Psoas muscle (tissue), 8 donors: ENCODE data around the gene RAD51B. TPM values are rescaled to one million over a fixed set of nuclear protein-coding genes. Genes with fewer than 3 reads are reported as not detected.
"Not testable (repeated sequence)": the region's sequence is repeated elsewhere in the genome, so short reads cannot be mapped to it uniquely, and the experiment has no call there.

Experiments
- ATAC-seq, 4 donors: fragments of 200-7000 bp; cut with Tn5 transposase; one replicate each; pipeline ENCODE4 v1.9.1; 2020; ENCODE audit warnings: moderate library complexity in 3 of 4, mild to moderate bottlenecking in 2 of 4
- DNase-seq, 2 donors: peaks; one replicate each; pipeline ENCODE4 v3.0.0-alpha.2; 2020
- H3K27ac ChIP-seq: fragments of 200-600 bp; one replicate; pipeline ENCODE4 v1.8.0; 2022
- H3K27me3 ChIP-seq, 3 donors: fragments of 200-600 bp in 1 of 3; one replicate each; pipeline versions ENCODE4 v1.6.1 to v1.8.0; 2013 to 2022; ENCODE audit warnings: low read length in 2 of 3, mild to moderate bottlenecking in 2 of 3, moderate library complexity in 1 of 3; ENCODE audit not compliant: insufficient read depth in 3 of 3
- H3K36me3 ChIP-seq, 2 donors: fragments of 200-600 bp in 1 of 2; one replicate each; pipeline versions ENCODE4 v1.6.1 to v1.8.0; 2013 to 2022; ENCODE audit warnings: low read depth in 1 of 2, mild to moderate bottlenecking in 1 of 2, moderate library complexity in 1 of 2; ENCODE audit not compliant: insufficient read depth in 1 of 2
- H3K4me1 ChIP-seq: fragments of 200-600 bp; one replicate; pipeline ENCODE4 v1.8.0; 2022
- H3K4me3 ChIP-seq: fragments of 200-600 bp; one replicate; pipeline ENCODE4 v1.8.0; 2022; ENCODE audit warnings: mild to moderate bottlenecking
- H3K9me3 ChIP-seq: fragments of 200-600 bp; one replicate; pipeline ENCODE4 v1.8.0; 2022
- WGBS, 3 donors: extraction: QIAGEN DNeasy Blood & Tissue Kit; methylation state at CpG; one replicate each; pipeline versions ENCODE4 v1.1.6 to v1.1.7; 2013; 5-methylcytosine and 5-hydroxymethylcytosine counted together
- intact Hi-C, 2 donors: fragments of 100-400 bp; cut with DNase I; formaldehyde crosslinking; loops; one replicate each; pipeline versions ENCODE4 v1.11.0 to v1.14.2; 2022
- polyA plus RNA-seq, 3 donors: library from polyadenylated mRNA; stranded (reverse); fragments of 200-250 nt; gene quantifications; one replicate each; pipeline ENCODE4 v1.2.3, GENCODE V29; 2013
- total RNA-seq, 4 donors: library from RNA; stranded (reverse); fragmentation: NEBNext Ultra II Directional in 2 of 4; extraction: Animal tissue kit (Norgen Biotek cat#: 25700) in 2 of 4; gene quantifications; one replicate each; pipeline versions ENCODE4 v1.2.1 to v1.2.4, GENCODE V29; 2021 to 2023
- TF ChIP-seq, protein P1 (sequence below): fragments of 200-600 bp; IDR thresholded peaks from one replicate; pipeline ENCODE4 v1.8.0; 2022; ENCODE audit warnings: antibody characterized with exemption
- donor health status: healthy with polysubstance abuse.
- donor health status: DM: no; HTN: no; CAD: no; lungs with moderate emphysema.
- donor health status: Bipolar disorder and iron deficiency.
- donor health status: healthy.
- donor health status: DM: yes; HTN: yes; CAD: no.
- donor health status: DM: no; HTN: no; CAD: no.
- donor health status: DM: no; HTN: no; CAD: no.
- donor health status: DM: yes; HTN: yes; CAD: no.

RAD51B gene
- total and polyA plus RNA-seq, 7 donors = 0.60 to 7.2 (median 2.2) TPM

DNA sequence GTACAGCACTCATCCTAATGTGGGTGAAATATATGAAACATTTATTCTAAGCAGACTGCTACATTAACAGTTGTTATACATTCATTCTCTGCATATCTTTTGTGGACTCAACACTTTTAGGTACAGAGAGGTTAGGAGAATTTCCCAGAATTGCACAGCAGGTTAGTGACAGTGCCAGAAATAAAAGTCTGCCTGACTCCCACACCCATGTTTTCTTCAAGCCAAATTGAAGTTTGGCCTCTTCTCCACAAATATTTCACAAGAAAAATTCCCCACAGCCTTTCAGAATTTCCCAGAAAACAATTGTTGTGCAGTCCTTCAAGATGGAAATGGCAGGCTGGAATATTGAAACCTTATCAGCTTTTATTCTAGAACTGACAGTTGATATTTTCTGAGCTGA, 464.8 kb downstream of the RAD51B start:
- ATAC-seq = peak in 1 of 4 donors; percentile 57
- no peak for DNase-seq
- H3K9me3 ChIP-seq = no peaks in the 10 kb centered on the region
- peak overlapping the region; percentile 36 for H3K27ac ChIP-seq
- TF ChIP-seq, protein P1, sequence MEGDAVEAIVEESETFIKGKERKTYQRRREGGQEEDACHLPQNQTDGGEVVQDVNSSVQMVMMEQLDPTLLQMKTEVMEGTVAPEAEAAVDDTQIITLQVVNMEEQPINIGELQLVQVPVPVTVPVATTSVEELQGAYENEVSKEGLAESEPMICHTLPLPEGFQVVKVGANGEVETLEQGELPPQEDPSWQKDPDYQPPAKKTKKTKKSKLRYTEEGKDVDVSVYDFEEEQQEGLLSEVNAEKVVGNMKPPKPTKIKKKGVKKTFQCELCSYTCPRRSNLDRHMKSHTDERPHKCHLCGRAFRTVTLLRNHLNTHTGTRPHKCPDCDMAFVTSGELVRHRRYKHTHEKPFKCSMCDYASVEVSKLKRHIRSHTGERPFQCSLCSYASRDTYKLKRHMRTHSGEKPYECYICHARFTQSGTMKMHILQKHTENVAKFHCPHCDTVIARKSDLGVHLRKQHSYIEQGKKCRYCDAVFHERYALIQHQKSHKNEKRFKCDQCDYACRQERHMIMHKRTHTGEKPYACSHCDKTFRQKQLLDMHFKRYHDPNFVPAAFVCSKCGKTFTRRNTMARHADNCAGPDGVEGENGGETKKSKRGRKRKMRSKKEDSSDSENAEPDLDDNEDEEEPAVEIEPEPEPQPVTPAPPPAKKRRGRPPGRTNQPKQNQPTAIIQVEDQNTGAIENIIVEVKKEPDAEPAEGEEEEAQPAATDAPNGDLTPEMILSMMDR = no peak
- no peaks in the 10 kb centered on the region for H3K27me3 ChIP-seq
- H3K4me1 ChIP-seq = peaks cover 5% of the 10 kb centered on the region
- no peaks in the 10 kb centered on the region for H3K36me3 ChIP-seq
- intact Hi-C loops = no loop called here
- H3K4me3 ChIP-seq = no peak overlapping the region

DNA sequence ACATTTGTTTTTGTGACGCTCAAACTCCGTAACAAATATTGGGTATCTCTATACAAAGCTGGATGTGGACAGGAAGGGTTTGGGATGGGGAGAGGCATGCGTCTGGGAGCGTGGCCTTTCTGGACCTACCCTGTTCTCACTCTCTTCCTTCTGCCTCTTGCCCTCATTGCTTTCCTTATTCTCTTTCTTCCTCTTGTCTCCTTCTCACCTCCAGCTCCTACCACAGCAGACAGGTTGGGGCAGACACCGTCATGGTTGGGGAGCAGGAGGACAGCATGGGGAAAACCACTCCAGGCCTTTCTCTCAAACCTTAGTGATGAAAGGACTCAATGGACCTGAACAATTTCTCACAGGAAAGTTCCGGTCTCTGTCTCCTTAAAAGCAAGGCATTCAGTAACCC, 465.3 kb downstream of the RAD51B start:
- no peaks in the 10 kb centered on the region for H3K36me3 ChIP-seq
- no peaks in the 10 kb centered on the region for H3K9me3 ChIP-seq
- H3K4me1 ChIP-seq = peaks cover under 1% of the 10 kb centered on the region
- H3K27ac ChIP-seq = peak overlapping the region; percentile 36
- ATAC-seq = no peak
- intact Hi-C loops = no loop called here
- TF ChIP-seq, protein P1 = no peak
- no peaks in the 10 kb centered on the region for H3K27me3 ChIP-seq
- 82 to 89% (median 87%) methylated on average over 6 of the region's 6 CpGs for WGBS, 3 donors
- no peak overlapping the region for H3K4me3 ChIP-seq
- DNase-seq = no peak

GRCh38 chr14:68285421-68286179, 466.0 kb downstream of the RAD51B start:
- Histone ChIP-seq H3K27me3 (no peaks in the 10 kb centered on the region), H3K4me1 (no peaks in the 10 kb centered on the region), H3K27ac (peak overlapping the region; percentile 36), H3K4me3 (no peak overlapping the region), H3K9me3 (no peaks in the 10 kb centered on the region), H3K36me3 (no peaks in the 10 kb centered on the region)
- intact Hi-C loops = no loop called here
- TF ChIP-seq, protein P1 = no peak
- 75 to 82% (median 75%) methylated on average over 11 of the region's 11 CpGs for WGBS, 3 donors
- peak in 1 of 4 donors; percentile 9 for ATAC-seq
- DNase-seq = no peak

DNA sequence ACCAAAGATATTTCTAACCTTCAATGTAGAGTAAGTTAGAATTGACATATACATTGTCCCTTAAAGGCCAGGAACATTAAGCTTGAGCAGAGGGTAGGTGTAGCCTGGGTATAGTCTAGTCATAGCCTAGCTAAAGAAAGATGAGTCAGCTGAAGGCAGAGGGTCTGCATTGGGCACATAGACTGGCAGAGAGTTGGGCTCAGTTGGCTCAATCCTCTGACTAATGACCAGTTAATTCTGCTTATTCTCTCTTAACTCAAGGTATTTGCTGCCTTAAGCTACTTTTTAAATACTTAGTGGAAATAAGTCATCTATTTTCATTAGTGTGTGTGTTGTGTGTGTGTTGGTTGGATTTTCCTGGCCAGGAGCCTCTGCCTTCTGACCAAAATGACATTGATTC, 467.1 kb downstream of the RAD51B start:
- no peak overlapping the region for H3K27ac ChIP-seq
- no peaks in the 10 kb centered on the region for H3K36me3 ChIP-seq
- intact Hi-C loops = no loop called here
- H3K9me3 ChIP-seq = no peaks in the 10 kb centered on the region
- no peak overlapping the region for H3K4me3 ChIP-seq
- no peak for DNase-seq
- H3K27me3 ChIP-seq = no peaks in the 10 kb centered on the region
- peaks cover 3% of the 10 kb centered on the region for H3K4me1 ChIP-seq
- TF ChIP-seq, protein P1 = no peak
- no peak for ATAC-seq

DNA sequence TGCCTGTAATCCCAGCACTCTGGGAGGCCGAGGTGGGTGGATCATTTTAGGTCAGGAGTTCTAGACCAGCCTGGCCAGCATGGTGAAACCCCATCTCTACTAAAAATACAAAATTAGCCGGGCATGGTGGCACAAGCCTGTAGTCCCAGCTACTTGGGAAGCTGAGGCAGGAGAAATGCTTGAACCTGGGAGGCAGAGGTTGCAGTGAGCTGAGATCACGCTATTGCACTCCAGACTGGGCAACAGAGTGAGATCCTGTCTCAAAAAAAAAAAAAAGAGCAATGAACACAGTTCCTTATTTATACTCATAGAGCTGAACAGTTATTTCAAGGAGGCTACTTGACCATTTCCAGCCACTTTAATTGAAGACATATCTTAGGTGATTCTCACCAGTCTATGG, 469.9 kb downstream of the RAD51B start:
- DNase-seq, H3K9me3 ChIP-seq, ATAC-seq, H3K4me3 ChIP-seq, intact Hi-C loops, H3K27ac ChIP-seq, H3K27me3 ChIP-seq, H3K36me3 ChIP-seq: not testable (repeated sequence)
- 55 to 95% (median 64%) methylated on average over 3 of the region's 3 CpGs for WGBS, 3 donors
- peaks cover 19% of the 10 kb centered on the region for H3K4me1 ChIP-seq
